Thymus (tissue), 11 donors: ENCODE data around the gene SLC34A3. TPM values are rescaled to one million over a fixed set of nuclear protein-coding genes. Genes with fewer than 3 reads are reported as not detected.

ENCODE experiments used
- DNase-seq, 9 donors: peaks; one replicate each; pipeline ENCODE4 v3.0.0-alpha.2; 2013; ENCODE audit warnings: low spot score in 9 of 9, low read depth in 6 of 9, missing footprints in 1 of 9
- H3K27ac ChIP-seq, 2 donors: one replicate each; pipeline ENCODE4 v1.5.1; 2013; ENCODE audit warnings: control low read depth in 1 of 2, low read depth in 1 of 2, low read length in 1 of 2, mild to moderate bottlenecking in 1 of 2, moderate library complexity in 1 of 2
- H3K27me3 ChIP-seq, 2 donors: one replicate each; pipeline ENCODE4 v1.5.1; 2013; ENCODE audit warnings: low read length in 1 of 2; ENCODE audit not compliant: control insufficient read depth in 2 of 2, insufficient read depth in 1 of 2
- H3K36me3 ChIP-seq, 2 donors: one replicate each; pipeline ENCODE4 v1.5.1; 2013; ENCODE audit warnings: low read length in 1 of 2, mild to moderate bottlenecking in 1 of 2, moderate library complexity in 1 of 2; ENCODE audit not compliant: control insufficient read depth in 2 of 2, insufficient read depth in 2 of 2
- H3K4me1 ChIP-seq, 2 donors: one replicate each; pipeline ENCODE4 v1.5.1; 2013; ENCODE audit warnings: low read length in 2 of 2; ENCODE audit not compliant: control insufficient read depth in 2 of 2, insufficient read depth in 2 of 2
- H3K4me3 ChIP-seq, 2 donors: one replicate each; pipeline ENCODE4 v1.5.1; 2013; ENCODE audit warnings: low read length in 2 of 2, control low read depth in 1 of 2, mild to moderate bottlenecking in 1 of 2
- H3K9me3 ChIP-seq, 2 donors: one replicate each; pipeline ENCODE4 v1.5.1; 2013; ENCODE audit warnings: low read length in 1 of 2, mild to moderate bottlenecking in 1 of 2; ENCODE audit not compliant: control insufficient read depth in 2 of 2, insufficient read depth in 1 of 2
- WGBS: extraction: QIAGEN DNeasy Blood & Tissue Kit; methylation state at CpG from one replicate; pipeline ENCODE4 v1.1.7; 2013; 5-methylcytosine and 5-hydroxymethylcytosine counted together
- polyA plus RNA-seq: library from polyadenylated mRNA; stranded (reverse); fragments of 200-250 nt; gene quantifications from one replicate; pipeline ENCODE4 v1.2.3, GENCODE V29; 2013
- total RNA-seq: library from RNA; stranded (reverse); fragments of 120-200 nt; gene quantifications from one replicate; pipeline ENCODE4 v1.2.4, GENCODE V29; 2013
- donor health status: healthy.

SLC34A3 gene
- total and polyA plus RNA-seq, 2 donors = 0.14 TPM; not detected in 1

DNA sequence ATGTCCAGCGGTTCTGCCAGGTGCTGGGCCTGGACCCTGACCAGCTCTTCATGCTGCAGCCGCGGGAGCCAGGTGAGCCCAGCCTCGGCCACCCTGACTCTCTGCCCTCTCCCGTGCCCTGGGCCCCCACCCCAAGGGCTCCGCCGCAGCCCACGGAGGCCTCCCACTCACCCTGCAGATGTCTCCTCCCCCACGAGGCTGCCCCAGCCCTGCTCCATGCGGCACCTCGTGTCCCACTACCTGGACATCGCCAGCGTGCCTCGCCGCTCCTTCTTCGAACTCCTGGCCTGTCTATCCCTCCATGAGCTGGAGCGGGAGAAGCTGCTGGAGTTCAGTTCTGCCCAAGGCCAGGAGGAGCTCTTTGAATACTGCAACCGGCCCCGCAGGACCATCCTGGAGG, 16.1 kb upstream of the SLC34A3 start:
- peaks cover 23 to 45% of the 10 kb centered on the region in 2 donors for H3K36me3 ChIP-seq
- H3K4me1 ChIP-seq = no peaks in the 10 kb centered on the region
- no peaks in the 10 kb centered on the region for H3K9me3 ChIP-seq
- H3K4me3 ChIP-seq = no peak overlapping the region
- 99% methylated on average over 19 of the region's 19 CpGs for WGBS
- H3K27me3 ChIP-seq = no peaks in the 10 kb centered on the region
- H3K27ac ChIP-seq = no peak overlapping the region
- DNase-seq = no peak

DNA sequence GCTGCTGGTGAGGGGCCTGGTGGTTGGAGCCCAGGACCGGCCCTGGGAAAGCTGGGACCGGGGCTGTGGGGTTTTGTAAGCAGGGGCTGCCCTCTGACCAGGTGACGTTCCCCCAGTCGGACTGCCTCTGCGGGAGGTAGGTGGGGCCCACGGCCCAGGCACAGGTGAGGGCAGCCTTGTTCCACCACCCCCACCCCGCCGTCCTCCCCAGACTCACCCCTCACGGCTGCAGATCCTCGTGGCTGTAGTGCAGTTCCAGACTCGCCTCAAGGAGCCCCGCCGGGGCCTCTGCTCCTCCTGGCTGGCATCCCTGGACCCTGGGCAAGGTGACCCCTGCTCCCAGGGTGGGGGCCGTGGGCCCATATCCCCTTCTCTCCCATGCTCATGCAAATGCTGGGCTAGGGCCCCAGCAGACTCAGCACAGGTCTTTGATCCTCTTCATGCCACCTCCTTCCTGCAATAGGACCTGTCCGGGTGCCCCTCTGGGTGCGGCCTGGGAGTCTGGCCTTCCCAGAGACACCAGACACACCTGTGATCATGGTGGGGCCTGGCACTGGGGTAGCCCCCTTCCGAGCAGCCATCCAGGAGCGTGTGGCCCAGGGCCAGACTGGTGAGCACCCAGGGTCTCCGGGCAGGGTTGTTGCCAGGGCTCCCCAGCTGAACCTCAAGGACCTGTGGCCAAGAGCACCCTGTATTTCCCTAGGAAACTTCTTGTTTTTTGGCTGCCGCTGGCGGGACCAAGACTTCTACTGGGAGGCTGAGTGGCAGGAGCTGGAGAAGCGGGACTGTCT, 15.3 kb upstream of the SLC34A3 start:
- Histone ChIP-seq H3K27me3 (peaks cover 0 to 7% of the 10 kb centered on the region in 2 donors), H3K4me1 (no peaks in the 10 kb centered on the region), H3K4me3 (no peak overlapping the region), H3K36me3 (peaks cover 23 to 40% of the 10 kb centered on the region in 2 donors), H3K27ac (no peak overlapping the region), H3K9me3 (no peaks in the 10 kb centered on the region)
- no peak for DNase-seq
- WGBS = 98% methylated on average over 22 of the region's 22 CpGs

DNA sequence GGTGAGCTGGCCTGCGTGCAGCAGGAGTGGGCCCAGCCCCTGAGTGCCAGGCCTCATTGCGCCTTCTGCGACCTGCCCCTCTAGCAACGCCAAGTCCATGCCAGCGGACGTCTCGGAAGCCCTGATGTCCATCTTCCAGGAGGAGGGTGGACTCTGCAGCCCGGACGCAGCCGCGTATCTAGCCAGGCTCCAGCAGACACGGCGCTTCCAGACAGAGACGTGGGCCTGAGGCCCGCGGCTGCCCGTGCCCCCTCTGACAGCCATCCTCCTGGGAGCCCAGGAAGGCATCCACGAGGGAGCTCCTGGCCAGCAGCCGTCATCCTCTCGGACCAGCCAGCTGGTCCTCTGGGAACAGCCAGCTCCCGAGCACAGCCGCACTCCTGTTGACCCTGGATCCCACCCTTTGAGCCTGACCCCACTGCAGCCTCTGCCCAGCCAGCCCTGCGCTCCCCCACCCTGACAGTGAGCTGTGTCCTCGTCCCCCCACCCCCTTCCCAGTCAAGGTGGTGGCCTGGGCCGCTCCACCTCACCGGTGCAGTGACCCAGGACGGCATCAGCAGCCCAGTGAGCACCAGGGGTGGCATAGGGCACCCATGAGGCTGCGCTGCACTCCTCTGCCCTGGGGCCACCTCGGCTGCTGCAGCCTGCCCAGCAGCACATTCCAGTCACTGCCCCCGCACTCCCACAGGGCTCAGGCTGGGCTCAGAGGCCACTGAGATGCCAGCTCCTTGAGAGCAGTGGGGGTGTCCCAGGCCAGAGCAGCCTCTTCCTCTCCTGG, 14.3 kb upstream of the SLC34A3 start:
- Histone ChIP-seq H3K27ac (peak overlapping the region in 1 of 2 donors; percentile 52), H3K4me1 (no peaks in the 10 kb centered on the region), H3K9me3 (no peaks in the 10 kb centered on the region), H3K4me3 (no peak overlapping the region), H3K36me3 (peaks cover 23 to 40% of the 10 kb centered on the region in 2 donors), H3K27me3 (peaks cover 4 to 17% of the 10 kb centered on the region in 2 donors)
- no peak for DNase-seq
- WGBS = 97% methylated on average over 30 of the region's 30 CpGs

DNA sequence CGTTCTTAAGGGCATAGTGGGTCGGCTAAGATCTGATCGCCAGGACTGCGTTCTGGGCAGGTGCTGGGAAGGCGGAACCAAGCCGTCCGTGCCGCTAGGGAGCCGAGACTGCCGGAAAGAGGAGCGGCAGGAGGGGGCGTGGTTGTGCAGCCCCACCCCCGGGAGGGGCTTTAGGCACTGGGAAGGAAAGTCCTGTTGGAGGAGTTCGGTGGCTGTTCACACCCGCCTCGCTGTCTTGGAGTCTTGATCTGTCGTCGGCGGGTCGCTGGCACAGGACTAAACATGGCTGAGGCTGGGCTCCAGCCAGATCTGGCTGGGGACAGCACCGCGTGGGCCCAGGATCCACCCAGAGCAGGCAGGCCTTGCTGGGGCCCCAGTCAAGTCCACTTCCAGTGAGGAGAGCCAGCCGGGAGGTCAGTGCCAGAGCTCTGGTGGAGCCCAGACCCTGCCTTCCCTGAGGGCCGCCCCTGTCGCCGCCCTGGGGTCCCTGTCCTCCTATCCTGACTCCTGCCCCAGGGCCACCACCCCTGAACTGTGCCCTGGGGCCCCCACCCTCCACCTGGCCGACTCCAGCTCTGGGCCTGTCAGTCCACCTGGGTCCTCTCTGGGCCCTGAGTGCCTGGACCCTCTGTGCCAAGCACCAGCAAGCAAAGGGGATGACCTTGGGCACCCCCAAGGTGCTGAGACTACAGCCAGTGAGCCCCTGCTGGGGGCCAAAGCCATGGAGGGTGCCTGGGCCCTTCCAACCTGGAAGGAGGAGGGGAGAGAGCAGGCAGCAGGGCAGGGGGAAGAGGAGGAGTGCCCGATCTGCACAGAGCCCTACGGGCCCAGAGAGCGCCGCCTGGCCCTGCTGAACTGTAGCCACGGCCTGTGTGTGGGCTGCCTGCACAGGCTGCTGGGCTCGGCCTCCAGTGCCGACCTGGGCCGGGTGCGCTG, 13.2 kb upstream of the SLC34A3 start:
- Histone ChIP-seq H3K4me1 (peaks cover under 1 to 10% of the 10 kb centered on the region in 2 donors), H3K27me3 (peaks cover 16 to 26% of the 10 kb centered on the region in 2 donors), H3K4me3 (no peak overlapping the region), H3K36me3 (peaks cover 23 to 38% of the 10 kb centered on the region in 2 donors), H3K27ac (peak overlapping the region in 1 of 2 donors; percentile 46), H3K9me3 (no peaks in the 10 kb centered on the region)
- WGBS = 91% methylated on average over 36 of the region's 36 CpGs
- DNase-seq = no peak

DNA sequence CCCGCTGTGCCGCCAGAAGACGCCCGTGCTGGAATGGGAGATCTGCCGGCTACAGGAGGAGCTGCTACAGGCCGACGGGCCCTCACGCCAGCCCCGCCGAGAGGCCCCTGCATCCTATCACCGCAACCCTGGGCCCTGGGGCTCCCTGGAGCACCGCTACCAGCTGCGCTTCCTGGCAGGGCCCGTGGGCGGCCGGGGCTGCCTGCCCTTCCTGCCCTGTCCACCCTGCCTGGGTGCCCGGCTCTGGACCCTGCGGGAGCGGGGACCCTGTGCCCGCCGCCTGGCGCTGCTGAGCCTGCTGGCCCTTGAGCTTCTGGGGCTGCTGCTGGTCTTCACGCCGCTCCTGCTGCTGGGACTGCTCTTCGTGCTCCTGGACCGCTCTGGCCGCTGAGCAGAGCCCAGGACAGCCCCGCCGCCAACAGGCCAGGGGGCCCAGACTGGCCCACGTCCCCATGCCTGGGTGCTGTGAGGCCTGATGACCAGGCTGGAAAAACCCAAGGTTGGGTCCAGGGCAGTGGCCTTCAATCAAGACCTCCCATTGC, 12.4 kb upstream of the SLC34A3 start:
- H3K4me1 ChIP-seq = peaks cover 7 to 14% of the 10 kb centered on the region in 2 donors
- no peak overlapping the region for H3K4me3 ChIP-seq

DNA sequence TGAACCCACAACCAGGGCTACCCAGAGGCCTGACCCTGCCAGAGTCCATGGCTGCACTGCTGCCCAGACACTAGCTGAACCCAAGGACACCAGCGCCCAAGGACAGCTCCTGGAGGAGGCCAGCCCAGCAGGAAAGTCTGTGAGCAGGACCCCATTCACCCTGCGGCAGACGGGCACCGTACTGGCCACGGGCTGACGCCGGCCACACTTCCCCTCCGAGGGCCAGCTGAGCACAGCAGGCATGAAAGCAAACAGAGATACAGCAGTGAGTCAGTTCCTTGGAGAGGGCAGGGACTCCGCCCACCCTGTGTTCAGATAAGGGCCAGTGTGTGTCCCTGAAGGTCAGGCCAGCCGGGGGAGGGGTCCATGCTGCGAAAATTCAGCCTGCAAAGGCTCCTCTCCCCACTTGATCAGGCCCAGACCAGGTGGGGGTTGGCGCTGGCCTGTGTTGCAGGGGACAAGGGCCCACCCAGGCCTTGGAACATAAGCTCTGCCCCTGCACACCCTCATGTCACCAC, 11.9 kb upstream of the SLC34A3 start:
- H3K27me3 ChIP-seq = peaks cover 19 to 32% of the 10 kb centered on the region in 2 donors
- H3K4me3 ChIP-seq = no peak overlapping the region
- H3K9me3 ChIP-seq = no peaks in the 10 kb centered on the region
- H3K4me1 ChIP-seq = peaks cover 10 to 14% of the 10 kb centered on the region in 2 donors
- no peak for DNase-seq
- peaks cover 20 to 30% of the 10 kb centered on the region in 2 donors for H3K36me3 ChIP-seq
- H3K27ac ChIP-seq = no peak overlapping the region
- WGBS = 95% methylated on average over 12 of the region's 12 CpGs

More for the DNA sequence above, 12.4 kb upstream of the SLC34A3 start:
- Histone ChIP-seq H3K27me3 (peaks cover 19 to 32% of the 10 kb centered on the region in 2 donors), H3K27ac (no peak overlapping the region), H3K9me3 (no peaks in the 10 kb centered on the region), H3K36me3 (peaks cover 23 to 31% of the 10 kb centered on the region in 2 donors)
- 97% methylated on average over 30 of the region's 30 CpGs for WGBS
- no peak for DNase-seq

DNA sequence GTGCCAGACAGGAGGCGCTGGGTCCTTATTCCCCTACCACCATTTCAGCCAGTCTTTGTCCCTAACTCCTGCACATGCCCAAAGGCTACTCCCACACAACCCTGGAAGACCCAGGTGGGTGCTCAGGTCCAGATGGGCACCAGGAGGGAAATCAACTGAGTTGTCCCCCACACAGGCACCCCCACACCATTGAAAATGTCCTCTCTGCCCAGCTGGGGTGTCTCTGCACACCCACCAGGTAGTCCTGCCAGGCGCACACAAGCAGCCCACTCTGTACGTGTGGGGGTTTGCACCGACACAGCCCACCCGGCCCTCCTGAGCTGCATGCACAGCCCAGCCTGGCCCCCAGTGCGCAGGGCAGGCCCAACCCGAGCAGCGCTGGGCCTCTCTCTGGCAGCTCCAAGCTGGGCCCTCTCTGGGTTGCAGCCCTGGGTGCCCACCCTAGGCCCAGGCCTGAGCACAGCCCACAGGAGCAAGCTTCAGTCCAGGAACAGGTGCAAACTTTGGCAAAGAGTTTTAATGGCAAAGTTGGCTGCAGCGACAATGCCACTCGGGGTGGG, 10.9 kb upstream of the SLC34A3 start:
- 98% methylated on average over 10 of the region's 10 CpGs for WGBS
- H3K36me3 ChIP-seq = peaks cover 10 to 24% of the 10 kb centered on the region in 2 donors
- no peak overlapping the region for H3K4me3 ChIP-seq
- H3K27me3 ChIP-seq = peaks cover 19 to 32% of the 10 kb centered on the region in 2 donors
- no peaks in the 10 kb centered on the region for H3K9me3 ChIP-seq
- no peak overlapping the region for H3K27ac ChIP-seq
- no peak for DNase-seq
- peaks cover 14 to 17% of the 10 kb centered on the region in 2 donors for H3K4me1 ChIP-seq
